Measurements from ENCODE around the gene TRMT10B. TPM values are rescaled to one million over a fixed set of nuclear protein-coding genes. Genes with fewer than 3 reads are reported as not detected.
A peak's percentile ranks its signal among the peaks of the same experiment; 100 is the strongest.

The TRMT10B gene
- total RNA-seq, 1 experiment from 2014 or later = 6.9 TPM

GRCh38 chr9:37727013-37727412, 26.6 kb upstream of the TRMT10B start:
- CTCF ChIA-PET = no interaction called here
- no TSS peak for BruUV-seq (replicated peaks)
- Mint-ChIP-seq H3K27me3 (ENCODE audit: insufficient read depth, unreplicated experiment) (no peaks in the 10 kb centered on the region), H3K4me1 (ENCODE audit: insufficient read depth, unreplicated experiment) (no peaks in the 10 kb centered on the region), H3K36me3 (ENCODE audit: insufficient read depth, unreplicated experiment) (no peaks in the 10 kb centered on the region), H3K27ac (ENCODE audit: low read depth, unreplicated experiment) (no peak overlapping the region), H3K9me3 (ENCODE audit: unreplicated experiment) (no peaks in the 10 kb centered on the region), H3K4me3 (ENCODE audit: unreplicated experiment) (no peak overlapping the region)
- TF ChIP-seq CTCF (IDR thresholded peaks at IDR 0.05; ENCODE audit: unreplicated experiment) = no peak
- intact Hi-C loops (cut with micrococcal nuclease) = no loop called here
- POLR2A ChIA-PET = no interaction called here
- no peak for DNase-seq (ENCODE audit: unreplicated experiment)

GRCh38 chr9:37729499-37729898, 24.1 kb upstream of the TRMT10B start:
- H3K4me1 Mint-ChIP-seq (ENCODE audit: insufficient read depth, unreplicated experiment) = no peaks in the 10 kb centered on the region
- no TSS peak for BruUV-seq (replicated peaks)
- DNase-seq (ENCODE audit: unreplicated experiment) = peak; percentile 86
- intact Hi-C loops (cut with micrococcal nuclease) = no loop called here
- no peaks in the 10 kb centered on the region for H3K9me3 Mint-ChIP-seq (ENCODE audit: unreplicated experiment)
- H3K27me3 Mint-ChIP-seq (ENCODE audit: insufficient read depth, unreplicated experiment) = peaks cover 7% of the 10 kb centered on the region
- CTCF ChIA-PET = interaction anchor here (0.6 to 1.4 kb wide), 2 partner anchors 18 to 642 kb away, joined by 3 to 4 read pairs; no protein-coding TSS in a partner anchor
- POLR2A ChIA-PET = interaction anchor here (0.5 to 0.7 kb wide), 3 partner anchors 14 to 151 kb away, joined by 3 read pairs; no protein-coding TSS in a partner anchor
- no peak for TF ChIP-seq CTCF (IDR thresholded peaks at IDR 0.05; ENCODE audit: unreplicated experiment)
- H3K4me3 Mint-ChIP-seq (ENCODE audit: unreplicated experiment) = no peak overlapping the region
- H3K36me3 Mint-ChIP-seq (ENCODE audit: insufficient read depth, unreplicated experiment) = no peaks in the 10 kb centered on the region
- H3K27ac Mint-ChIP-seq (ENCODE audit: low read depth, unreplicated experiment) = no peak overlapping the region

- Mint-ChIP-seq H3K9me3 (ENCODE audit: unreplicated experiment) (no peaks in the 10 kb centered on the region), H3K27ac (ENCODE audit: low read depth, unreplicated experiment) (no peak overlapping the region), H3K36me3 (ENCODE audit: insufficient read depth, unreplicated experiment) (no peaks in the 10 kb centered on the region), H3K27me3 (ENCODE audit: insufficient read depth, unreplicated experiment) (peaks cover 9% of the 10 kb centered on the region), H3K4me3 (ENCODE audit: unreplicated experiment) (no peak overlapping the region), H3K4me1 (ENCODE audit: insufficient read depth, unreplicated experiment) (no peaks in the 10 kb centered on the region)
- ChIA-PET POLR2A (interaction anchor here (0.6 kb wide), 2 partner anchors 13 to 104 kb away, joined by 3 read pairs; no protein-coding TSS in a partner anchor), CTCF (interaction anchor here (1.4 kb wide), 1 partner anchor 18 kb away, joined by 4 read pairs; no protein-coding TSS in a partner anchor)
- BruUV-seq (replicated peaks) = no TSS peak
- intact Hi-C loops (cut with micrococcal nuclease) = no loop called here
- no peak for DNase-seq (ENCODE audit: unreplicated experiment)
- TF ChIP-seq CTCF (IDR thresholded peaks at IDR 0.05; ENCODE audit: unreplicated experiment) = no peak
Observed at GRCh38 chr9:37730256-37730655, 23.3 kb upstream of the TRMT10B start.

- intact Hi-C loops (cut with micrococcal nuclease) = no loop called here
- POLR2A ChIA-PET = no interaction called here
- TF ChIP-seq CTCF (IDR thresholded peaks at IDR 0.05; ENCODE audit: unreplicated experiment) = no peak
- H3K27me3 Mint-ChIP-seq (ENCODE audit: insufficient read depth, unreplicated experiment) = peaks cover 9% of the 10 kb centered on the region
- H3K4me3 Mint-ChIP-seq (ENCODE audit: unreplicated experiment) = no peak overlapping the region
- BruUV-seq (replicated peaks) = no TSS peak
- no peak overlapping the region for H3K27ac Mint-ChIP-seq (ENCODE audit: low read depth, unreplicated experiment)
- no peaks in the 10 kb centered on the region for H3K4me1 Mint-ChIP-seq (ENCODE audit: insufficient read depth, unreplicated experiment)
- CTCF ChIA-PET = interaction anchor here (1.4 kb wide), 1 partner anchor 17 kb away, joined by 4 read pairs; no protein-coding TSS in a partner anchor
- DNase-seq (ENCODE audit: unreplicated experiment) = no peak
- H3K9me3 Mint-ChIP-seq (ENCODE audit: unreplicated experiment) = no peaks in the 10 kb centered on the region
- no peaks in the 10 kb centered on the region for H3K36me3 Mint-ChIP-seq (ENCODE audit: insufficient read depth, unreplicated experiment)
Observed at GRCh38 chr9:37730839-37731238, 22.8 kb upstream of the TRMT10B start.

Measured in MCF 10A (cell line).